Smooth muscle cell (in vitro differentiated cells): ENCODE measurements around the gene SNAI3. TPM values are rescaled to one million over a fixed set of nuclear protein-coding genes. Genes with fewer than 3 reads are reported as not detected.

Experiments used
- DNase-seq: peaks from one replicate; lab custom pipeline; 2025; ENCODE audit not compliant: unreplicated experiment; lab: John Stamatoyannopoulos, UW
- H2AFZ ChIP-seq: fragments of 200-600 bp; sonication (generic); 2 replicates; pipeline ENCODE4 v1.6.0; 2016; ENCODE audit warnings: antibody characterized with exemption, low read depth, mild to moderate bottlenecking
- H3F3A ChIP-seq: fragments of 200-600 bp; sonication (generic); 2 replicates; pipeline ENCODE4 v1.6.0; 2017; ENCODE audit warnings: antibody characterized with exemption, low read depth
- H3K27ac ChIP-seq: fragments of 200-600 bp; sonication (generic); 2 replicates; pipeline ENCODE4 v1.5.1; 2016; ENCODE audit warnings: low read depth, mild to moderate bottlenecking
- H3K27me3 ChIP-seq: fragments of 200-600 bp; sonication (generic); 2 replicates; pipeline ENCODE4 v1.6.1; 2016; ENCODE audit warnings: low read depth, mild to moderate bottlenecking
- H3K36me3 ChIP-seq: fragments of 200-600 bp; sonication (generic); 2 replicates; pipeline ENCODE4 v1.5.1; 2016; ENCODE audit warnings: low read depth
- H3K4me1 ChIP-seq: fragments of 200-600 bp; sonication (generic); 2 replicates; pipeline ENCODE4 v1.5.1; 2016; ENCODE audit warnings: low read depth
- H3K4me2 ChIP-seq: fragments of 200-600 bp; sonication (generic); 2 replicates; pipeline ENCODE4 v1.6.0; 2016; ENCODE audit warnings: mild to moderate bottlenecking
- H3K4me3 ChIP-seq: fragments of 200-600 bp; sonication (generic); 2 replicates; pipeline ENCODE4 v1.5.1; 2016; ENCODE audit warnings: mild to moderate bottlenecking
- H3K79me2 ChIP-seq: fragments of 200-600 bp; sonication (generic); 2 replicates; pipeline ENCODE4 v1.6.0; 2016; ENCODE audit warnings: low read depth, mild to moderate bottlenecking
- H3K9ac ChIP-seq: fragments of 200-600 bp; sonication (generic); 2 replicates; pipeline ENCODE4 v1.6.0; 2016; ENCODE audit warnings: low read depth
- H3K9me3 ChIP-seq: fragments of 200-600 bp; sonication (generic); replicated peaks from 2 replicates; pipeline ENCODE4 v1.5.1; 2016; ENCODE audit warnings: low read depth
- H4K20me1 ChIP-seq: fragments of 200-600 bp; sonication (generic); 2 replicates; pipeline ENCODE4 v1.6.0; 2016; ENCODE audit warnings: low read depth
- CTCF ChIP-seq: fragments of 200-600 bp; sonication (generic); IDR thresholded peaks from 2 replicates; pipeline ENCODE4 v1.5.1; 2017; ENCODE audit warnings: borderline replicate concordance, mild to moderate bottlenecking, antibody characterized with exemption; ENCODE audit not compliant: insufficient read depth, poor library complexity, severe bottlenecking
- WGBS: methylation state at CpG from one replicate; pipeline ENCODE4 v1.1.7; 2016; ENCODE audit warnings: low lambda C conversion rate; 5-methylcytosine and 5-hydroxymethylcytosine counted together
- polyA plus RNA-seq: library from polyadenylated mRNA; unstranded; fragments of >200 nt; fragmentation: Nextera tagmentation; extraction: Ambion mirVana; gene quantifications from 2 replicates; pipeline ENCODE4 v1.2.1, GENCODE V29; 2016
- total RNA-seq: library from RNA; depleted of rRNA; stranded (reverse); fragments of >200 nt; gene quantifications from 2 replicates; pipeline ENCODE4 v1.2.3, GENCODE V29; 2014

Gene SNAI3
- total and polyA plus RNA-seq, 2 experiments from 2014 or later = 0.22 to 1.4 TPM

DNA sequence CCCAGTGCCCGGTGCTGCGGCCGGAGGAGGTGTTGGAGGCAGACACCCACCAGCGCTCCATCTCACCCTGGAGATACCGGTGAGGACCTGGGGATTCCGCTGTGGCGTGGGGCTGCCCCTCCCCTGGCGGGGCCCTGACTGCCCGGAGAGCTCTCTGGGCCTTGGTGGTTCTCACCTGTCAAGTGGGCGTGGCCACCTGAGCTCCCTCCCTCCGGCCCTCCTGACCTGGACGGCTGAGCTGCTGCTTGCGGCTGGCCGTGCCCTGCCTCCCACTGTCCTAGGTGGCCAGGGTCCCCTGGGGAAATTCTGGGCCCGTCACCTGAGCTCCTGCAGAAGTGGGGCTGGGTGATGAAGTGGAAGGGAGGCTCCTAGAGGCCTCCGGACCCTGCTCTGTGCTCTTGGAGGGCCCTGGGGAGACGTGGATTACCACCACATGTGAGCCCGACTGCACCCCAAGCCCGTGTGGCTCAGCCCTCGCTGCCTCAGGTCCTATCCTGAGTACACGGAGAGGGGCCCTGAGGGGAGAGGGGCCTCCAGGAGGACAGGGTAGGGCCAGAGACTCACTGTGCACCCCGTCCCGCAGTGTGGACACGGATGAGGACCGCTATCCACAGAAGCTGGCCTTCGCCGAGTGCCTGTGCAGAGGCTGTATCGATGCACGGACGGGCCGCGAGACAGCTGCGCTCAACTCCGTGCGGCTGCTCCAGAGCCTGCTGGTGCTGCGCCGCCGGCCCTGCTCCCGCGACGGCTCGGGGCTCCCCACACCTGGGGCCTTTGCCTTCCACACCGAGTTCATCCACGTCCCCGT lies 46.9 kb downstream of the SNAI3 start:
- Histone ChIP-seq H3K4me2 (no peak overlapping the region), H3K9ac (no peak overlapping the region), H2AFZ (no peak overlapping the region), H3K36me3 (no peaks in the 10 kb centered on the region), H3K4me3 (no peak overlapping the region), H4K20me1 (no peaks in the 10 kb centered on the region), H3K27ac (no peak overlapping the region), H3K27me3 (peaks cover 4% of the 10 kb centered on the region), H3F3A (no peaks in the 10 kb centered on the region), H3K4me1 (peaks cover 1% of the 10 kb centered on the region), H3K9me3 (no peaks in the 10 kb centered on the region), H3K79me2 (no peaks in the 10 kb centered on the region)
- no peak for DNase-seq
- no peak for TF ChIP-seq CTCF
- whole genome bisulfite sequencing = 74% methylated on average over 40 of the region's 45 CpGs

DNA sequence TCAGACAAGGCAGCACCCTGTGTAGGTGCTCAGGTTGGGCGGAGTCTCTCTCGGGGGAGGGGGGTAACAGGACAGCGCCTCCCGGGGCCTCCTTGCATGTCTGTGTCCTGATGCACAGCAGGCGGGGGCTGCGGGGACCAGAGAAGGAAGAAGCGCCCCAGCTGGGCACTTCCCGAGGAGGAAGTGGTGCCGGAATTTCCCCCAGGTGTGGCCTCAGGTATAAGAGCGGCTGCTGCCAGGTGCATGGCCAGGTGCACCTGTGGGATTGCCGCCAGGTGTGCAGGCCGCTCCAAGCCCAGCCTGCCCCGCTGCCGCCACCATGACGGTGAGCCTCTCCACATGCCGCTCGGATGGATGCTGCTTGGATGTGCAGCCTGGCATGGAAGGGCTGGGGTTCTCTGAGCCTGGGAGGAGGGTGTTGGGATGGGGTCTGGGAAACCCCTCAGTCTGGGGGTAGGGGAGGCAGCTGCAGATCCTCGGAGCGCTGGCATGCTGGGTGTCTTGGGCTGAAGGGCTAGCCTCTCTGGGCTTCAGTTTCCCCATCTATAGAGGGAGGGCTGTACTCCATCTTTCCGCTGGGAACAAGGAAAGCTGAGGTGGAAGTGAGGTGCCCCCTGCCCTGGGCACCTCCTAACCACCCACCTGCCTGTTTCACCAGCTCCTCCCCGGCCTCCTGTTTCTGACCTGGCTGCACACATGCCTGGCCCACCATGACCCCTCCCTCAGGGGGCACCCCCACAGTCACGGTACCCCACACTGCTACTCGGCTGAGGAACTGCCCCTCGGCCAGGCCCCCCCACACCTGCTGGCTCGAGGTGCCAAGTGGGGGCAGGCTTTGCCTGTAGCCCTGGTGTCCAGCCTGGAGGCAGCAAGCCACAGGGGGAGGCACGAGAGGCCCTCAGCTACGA lies 47.7 kb downstream of the SNAI3 start, which contains the start of gene IL17C:
TSS of gene IL17C (plus strand) at position 250 of the 908 bp plus-strand sequence. CDS start at position 320, 70 bp downstream.
- Histone ChIP-seq H3K9ac (no peak within 1 kb of the TSS), H3K36me3 (no peaks in the 10 kb centered on the region), H3K27me3 (peaks cover 4% of the 10 kb centered on the region), H3K79me2 (no peaks in the 10 kb centered on the region), H3K4me2 (no peak within 1 kb of the TSS), H3F3A (no peaks in the 10 kb centered on the region), H3K4me3 (no peak within 1 kb of the TSS), H3K9me3 (no peaks in the 10 kb centered on the region), H3K27ac (no peak within 1 kb of the TSS), H2AFZ (no peak within 1 kb of the TSS), H3K4me1 (peaks cover 7% of the 10 kb centered on the region), H4K20me1 (peaks cover 4% of the 10 kb centered on the region)
- 72% methylated on average over 27 of the region's 27 CpGs for WGBS
- no peak for TF ChIP-seq CTCF
- DNase-seq = no peak

GRCh38 chr16:88636488-88637265 lies 49.6 kb downstream of the SNAI3 start:
- H3K4me3 ChIP-seq = no peak overlapping the region
- no peak overlapping the region for H3K27ac ChIP-seq
- peaks cover 7% of the 10 kb centered on the region for H3K4me1 ChIP-seq
- no peak overlapping the region for H2AFZ ChIP-seq
- H3K4me2 ChIP-seq = no peak overlapping the region
- peaks cover 8% of the 10 kb centered on the region for H4K20me1 ChIP-seq
- H3K79me2 ChIP-seq = no peaks in the 10 kb centered on the region
- H3K9me3 ChIP-seq = no peaks in the 10 kb centered on the region
- no peak overlapping the region for H3K9ac ChIP-seq
- H3K36me3 ChIP-seq = no peaks in the 10 kb centered on the region
- H3F3A ChIP-seq = no peaks in the 10 kb centered on the region
- H3K27me3 ChIP-seq = peaks cover 4% of the 10 kb centered on the region
- DNase-seq = no peak
- no peak for TF ChIP-seq CTCF
- WGBS = 81% methylated on average over 20 of the region's 23 CpGs
